ENCODE measurements around the gene SEC61A2.

GRCh38 chr10:12154516-12154915 lies 25.0 kb downstream of the SEC61A2 start:
- TF ChIP-seq, protein P1, sequence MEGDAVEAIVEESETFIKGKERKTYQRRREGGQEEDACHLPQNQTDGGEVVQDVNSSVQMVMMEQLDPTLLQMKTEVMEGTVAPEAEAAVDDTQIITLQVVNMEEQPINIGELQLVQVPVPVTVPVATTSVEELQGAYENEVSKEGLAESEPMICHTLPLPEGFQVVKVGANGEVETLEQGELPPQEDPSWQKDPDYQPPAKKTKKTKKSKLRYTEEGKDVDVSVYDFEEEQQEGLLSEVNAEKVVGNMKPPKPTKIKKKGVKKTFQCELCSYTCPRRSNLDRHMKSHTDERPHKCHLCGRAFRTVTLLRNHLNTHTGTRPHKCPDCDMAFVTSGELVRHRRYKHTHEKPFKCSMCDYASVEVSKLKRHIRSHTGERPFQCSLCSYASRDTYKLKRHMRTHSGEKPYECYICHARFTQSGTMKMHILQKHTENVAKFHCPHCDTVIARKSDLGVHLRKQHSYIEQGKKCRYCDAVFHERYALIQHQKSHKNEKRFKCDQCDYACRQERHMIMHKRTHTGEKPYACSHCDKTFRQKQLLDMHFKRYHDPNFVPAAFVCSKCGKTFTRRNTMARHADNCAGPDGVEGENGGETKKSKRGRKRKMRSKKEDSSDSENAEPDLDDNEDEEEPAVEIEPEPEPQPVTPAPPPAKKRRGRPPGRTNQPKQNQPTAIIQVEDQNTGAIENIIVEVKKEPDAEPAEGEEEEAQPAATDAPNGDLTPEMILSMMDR (conservative IDR thresholded peaks at IDR 0.05) = no peak
- no peak for TF ChIP-seq EZH2 (IDR thresholded peaks at IDR 0.05; ENCODE audit: low read depth)
